ENCODE measurements around the gene GSC2. TPM values are rescaled to one million over a fixed set of nuclear protein-coding genes. Genes with fewer than 3 reads are reported as not detected.

GSC2 gene
- total RNA-seq, 2 donors from 2014 or later = not detected

- ATAC-seq (ENCODE audit: insufficient number of reproducible peaks, low FRiP score, low read depth) (no peak), DNase-seq (ENCODE audit: low spot score) (no peak)
- no peak overlapping the region for H3K27ac ChIP-seq
- H3K27me3 ChIP-seq (replicated peaks; ENCODE audit: insufficient read depth) = no peaks in the 10 kb centered on the region
- no peak for TF ChIP-seq CTCF (IDR thresholded peaks at IDR 0.05)
- no peaks in the 10 kb centered on the region for H3K9me3 ChIP-seq
- peak overlapping the region; percentile 89 for H3K4me3 ChIP-seq
- H3K36me3 ChIP-seq = no peaks in the 10 kb centered on the region
- peaks cover 28 to 73% of the 10 kb centered on the region in 2 donors for H3K4me1 ChIP-seq (ENCODE audit: control insufficient read depth in 1 of 2, low read depth in 2 of 2)
Measured at GRCh38 chr22:19119949-19120348, 30.1 kb downstream of the GSC2 start.

- peaks cover 28 to 76% of the 10 kb centered on the region in 2 donors for H3K4me1 ChIP-seq (ENCODE audit: control insufficient read depth in 1 of 2, low read depth in 2 of 2)
- DNase-seq (ENCODE audit: low spot score) = no peak
- no peaks in the 10 kb centered on the region for H3K27me3 ChIP-seq (replicated peaks; ENCODE audit: insufficient read depth)
- H3K4me3 ChIP-seq = no peak overlapping the region
- no peak for TF ChIP-seq CTCF (IDR thresholded peaks at IDR 0.05)
- no peak for ATAC-seq (ENCODE audit: insufficient number of reproducible peaks, low FRiP score, low read depth)
- H3K27ac ChIP-seq = no peak overlapping the region
- H3K36me3 ChIP-seq = no peaks in the 10 kb centered on the region
- H3K9me3 ChIP-seq = no peaks in the 10 kb centered on the region
Measured at GRCh38 chr22:19118329-19118880, 31.7 kb downstream of the GSC2 start.

- no peaks in the 10 kb centered on the region for H3K36me3 ChIP-seq
- H3K4me3 ChIP-seq = no peak overlapping the region
- H3K9me3 ChIP-seq = no peaks in the 10 kb centered on the region
- ATAC-seq (ENCODE audit: insufficient number of reproducible peaks, low FRiP score, low read depth) (no peak), DNase-seq (ENCODE audit: low spot score) (no peak)
- H3K27ac ChIP-seq = no peak overlapping the region
- TF ChIP-seq CTCF (IDR thresholded peaks at IDR 0.05) = no peak
- peaks cover 28 to 68% of the 10 kb centered on the region in 2 donors for H3K4me1 ChIP-seq (ENCODE audit: control insufficient read depth in 1 of 2, low read depth in 2 of 2)
- no peaks in the 10 kb centered on the region for H3K27me3 ChIP-seq (replicated peaks; ENCODE audit: insufficient read depth)
Measured at GRCh38 chr22:19117111-19117512, 33.0 kb downstream of the GSC2 start.

- H3K27me3 ChIP-seq (replicated peaks; ENCODE audit: insufficient read depth) = no peaks in the 10 kb centered on the region
- peaks cover 23 to 60% of the 10 kb centered on the region in 2 donors for H3K4me1 ChIP-seq (ENCODE audit: control insufficient read depth in 1 of 2, low read depth in 2 of 2)
- H3K27ac ChIP-seq = no peak overlapping the region
- H3K4me3 ChIP-seq = no peak overlapping the region
- H3K9me3 ChIP-seq = no peaks in the 10 kb centered on the region
- DNase-seq (ENCODE audit: low spot score) (no peak), ATAC-seq (ENCODE audit: insufficient number of reproducible peaks, low FRiP score, low read depth) (no peak)
- TF ChIP-seq CTCF (IDR thresholded peaks at IDR 0.05) = no peak
- H3K36me3 ChIP-seq = no peaks in the 10 kb centered on the region
Measured at GRCh38 chr22:19115628-19116027, 34.5 kb downstream of the GSC2 start.

GRCh38 chr22:19114984-19115552, 35.0 kb downstream of the GSC2 start:
- peaks cover 21 to 56% of the 10 kb centered on the region in 2 donors for H3K4me1 ChIP-seq (ENCODE audit: control insufficient read depth in 1 of 2, low read depth in 2 of 2)
- no peak overlapping the region for H3K27ac ChIP-seq
- no peaks in the 10 kb centered on the region for H3K9me3 ChIP-seq
- ATAC-seq (ENCODE audit: insufficient number of reproducible peaks, low FRiP score, low read depth) (no peak), DNase-seq (ENCODE audit: low spot score) (no peak)
- H3K36me3 ChIP-seq = no peaks in the 10 kb centered on the region
- H3K4me3 ChIP-seq = no peak overlapping the region
- H3K27me3 ChIP-seq (replicated peaks; ENCODE audit: insufficient read depth) = no peaks in the 10 kb centered on the region
- no peak for TF ChIP-seq CTCF (IDR thresholded peaks at IDR 0.05)

All from thoracic aorta (tissue), 2 donors.